WTC11 (cell line): ENCODE measurements around the gene LIN28A. TPM values are rescaled to one million over a fixed set of nuclear protein-coding genes. Genes with fewer than 3 reads are reported as not detected.

Experiments
- ATAC-seq: fragments of 200-7000 bp; cut with Tn5 transposase; 2 replicates; pipeline ENCODE4 v1.10.0; 2021; ENCODE audit warnings: mild to moderate bottlenecking, moderate library complexity
- CTCF ChIA-PET: fragments of 300-600 bp; sonication (Branson Sonifier 250); formaldehyde crosslinking; loops from one replicate; lab custom pipeline; 2021; ENCODE audit warnings: antibody characterized with exemption; lab: Charles Lee
- POLR2A ChIA-PET: fragments of 350-600 bp; sonication (Branson Sonifier 250); formaldehyde crosslinking; loops from one replicate; lab custom pipeline; 2021; ENCODE audit warnings: antibody characterized with exemption; lab: Charles Lee
- DNase-seq: peaks from one replicate; pipeline ENCODE4 v3.0.0; 2021; ENCODE audit warnings: low spot score
- H3K27ac Mint-ChIP-seq: 2 replicates; pipeline ENCODE4 v1.8.0; 2021; ENCODE audit warnings: mixed read lengths
- H3K27me3 Mint-ChIP-seq: 2 replicates; pipeline ENCODE4 v1.8.0; 2021; ENCODE audit warnings: low read depth, mild to moderate bottlenecking, moderate library complexity, mixed read lengths
- H3K36me3 Mint-ChIP-seq: 2 replicates; pipeline ENCODE4 v1.8.0; 2021; ENCODE audit warnings: mixed read lengths
- H3K4me1 Mint-ChIP-seq: 2 replicates; pipeline ENCODE4 v1.8.0; 2022; ENCODE audit warnings: mixed read lengths
- H3K4me3 Mint-ChIP-seq: 2 replicates; pipeline ENCODE4 v1.8.0; 2021; ENCODE audit warnings: mild to moderate bottlenecking, moderate library complexity, mixed read lengths
- H3K9me3 Mint-ChIP-seq: 2 replicates; pipeline ENCODE4 v1.8.0; 2021; ENCODE audit warnings: mixed read lengths
- ATF1 ChIP-seq: sonication (generic); formaldehyde crosslinking; IDR thresholded peaks from 2 replicates; pipeline ENCODE4 v1.8.1; 2023; ENCODE audit warnings: mild to moderate bottlenecking, moderate library complexity, missing genetic modification reagents
- CREB1 ChIP-seq: sonication (generic); formaldehyde crosslinking; IDR thresholded peaks from 2 replicates; pipeline ENCODE4 v1.8.0; 2023; ENCODE audit warnings: mild to moderate bottlenecking, missing genetic modification reagents
- CTCF ChIP-seq: fragments of 200-600 bp; IDR thresholded peaks from 2 replicates; pipeline ENCODE4 v1.8.0; 2022; ENCODE audit warnings: antibody characterized with exemption
- FOXJ3 ChIP-seq: sonication (generic); formaldehyde crosslinking; IDR thresholded peaks from 2 replicates; pipeline ENCODE4 v1.9.0; 2021; ENCODE audit warnings: missing genetic modification reagents, mild to moderate bottlenecking, borderline replicate concordance
- FOXK1 ChIP-seq: sonication (generic); formaldehyde crosslinking; IDR thresholded peaks from 2 replicates; pipeline ENCODE4 v1.8.0; 2022; ENCODE audit warnings: mild to moderate bottlenecking, moderate library complexity, missing genetic modification reagents
- FOXP1 ChIP-seq: sonication (generic); formaldehyde crosslinking; IDR thresholded peaks from 2 replicates; pipeline ENCODE4 v1.8.0; 2022; ENCODE audit warnings: missing genetic modification reagents, mild to moderate bottlenecking, moderate library complexity, borderline replicate concordance
- KAT7 ChIP-seq: sonication (generic); formaldehyde crosslinking; IDR thresholded peaks from 2 replicates; pipeline ENCODE4 v1.8.1; 2023; ENCODE audit warnings: missing genetic modification reagents, mild to moderate bottlenecking, borderline replicate concordance
- MLX ChIP-seq: sonication (generic); formaldehyde crosslinking; IDR thresholded peaks from 2 replicates; pipeline ENCODE4 v1.8.1; 2023; ENCODE audit warnings: mild to moderate bottlenecking, missing genetic modification reagents, moderate library complexity
- MXD4 ChIP-seq: fragments of 250-450 bp; sonication (Bioruptor Pico); IDR thresholded peaks from 2 replicates; pipeline ENCODE4 v1.8.0; 2021; ENCODE audit warnings: mild to moderate bottlenecking, moderate library complexity, borderline replicate concordance
- MYBL2 ChIP-seq: sonication (generic); formaldehyde crosslinking; IDR thresholded peaks from 2 replicates; pipeline ENCODE4 v1.8.1; 2023; ENCODE audit warnings: mild to moderate bottlenecking, moderate library complexity, missing genetic modification reagents
- NFATC4 ChIP-seq: fragments of 250-450 bp; sonication (Bioruptor Pico); IDR thresholded peaks from 2 replicates; pipeline ENCODE4 v1.9.0; 2021; ENCODE audit warnings: mild to moderate bottlenecking
- NFYB ChIP-seq: sonication (generic); formaldehyde crosslinking; conservative IDR thresholded peaks from 2 replicates; pipeline ENCODE4 v1.8.0; 2022; ENCODE audit warnings: low read depth, missing genetic modification reagents
- PRDM15 ChIP-seq: sonication (generic); formaldehyde crosslinking; IDR thresholded peaks from 2 replicates; pipeline ENCODE4 v1.8.0; 2022; ENCODE audit warnings: missing genetic modification reagents
- RELA ChIP-seq: sonication (generic); formaldehyde crosslinking; IDR thresholded peaks from 2 replicates; pipeline ENCODE4 v1.8.1; 2022; ENCODE audit warnings: missing genetic modification reagents, mild to moderate bottlenecking, borderline replicate concordance
- TEAD1 ChIP-seq: sonication (generic); formaldehyde crosslinking; IDR thresholded peaks from 2 replicates; pipeline ENCODE4 v1.8.0; 2022; ENCODE audit warnings: mild to moderate bottlenecking, missing genetic modification reagents
- TEAD4 ChIP-seq: sonication (generic); formaldehyde crosslinking; IDR thresholded peaks from 2 replicates; pipeline ENCODE4 v1.8.0; 2022; ENCODE audit warnings: mild to moderate bottlenecking, missing genetic modification reagents
- TP53 ChIP-seq: sonication (generic); formaldehyde crosslinking; IDR thresholded peaks from 2 replicates; pipeline ENCODE4 v1.8.1; 2023; ENCODE audit warnings: mild to moderate bottlenecking, missing genetic modification reagents
- USF2 ChIP-seq: sonication (generic); formaldehyde crosslinking; IDR thresholded peaks from 2 replicates; pipeline ENCODE4 v1.8.1; 2023; ENCODE audit warnings: mild to moderate bottlenecking, missing genetic modification reagents, moderate library complexity
- ZNF219 ChIP-seq: sonication (generic); formaldehyde crosslinking; IDR thresholded peaks from 2 replicates; pipeline ENCODE4 v1.8.0; 2023; ENCODE audit warnings: missing genetic modification reagents, mild to moderate bottlenecking, borderline replicate concordance
- ZSCAN18 ChIP-seq: fragments of 250-450 bp; sonication (Bioruptor Pico); IDR thresholded peaks from 2 replicates; pipeline ENCODE4 v2.1.2; 2022; ENCODE audit warnings: mild to moderate bottlenecking, moderate library complexity
- total RNA-seq: library from RNA; stranded (reverse); gene quantifications from 3 replicates; pipeline ENCODE4 v1.2.3, GENCODE V29; 2021

The LIN28A gene
- total RNA-seq, 1 experiment from 2014 or later = 1,251 TPM

GRCh38 chr1:26472901-26473845 is 62.6 kb downstream of the LIN28A start (continued):
- no peak for TF ChIP-seq CTCF
- peak; percentile 82 for TF ChIP-seq FOXK1 (CRISPR knock-in tag)
- TF ChIP-seq TEAD1 (CRISPR knock-in tag) = 0 out of 2 replicates have a peak, but pooled peaks have one; percentile 8

GRCh38 chr1:26474818-26475217 is 64.2 kb downstream of the LIN28A start:
- ChIA-PET CTCF (no interaction called here), POLR2A (no interaction called here)

More at GRCh38 chr1:26474818-26475217, 64.2 kb downstream of the LIN28A start:
- ATAC-seq (no peak), DNase-seq (no peak)
- no peaks in the 10 kb centered on the region for H3K9me3 Mint-ChIP-seq
- peaks cover 28% of the 10 kb centered on the region for H3K4me1 Mint-ChIP-seq
- peaks cover 52% of the 10 kb centered on the region for H3K36me3 Mint-ChIP-seq
- no peak for TF ChIP-seq KAT7 (CRISPR knock-in tag)
- no peak for TF ChIP-seq MYBL2 (CRISPR knock-in tag)
- TF ChIP-seq FOXP1 (CRISPR knock-in tag) = no peak
- no peak for TF ChIP-seq RELA (CRISPR knock-in tag)
- TF ChIP-seq ATF1 (CRISPR knock-in tag) = no peak
- TF ChIP-seq PRDM15 = no peak
- no peak for TF ChIP-seq ZSCAN18 (CRISPR knock-in tag)
- no peak for TF ChIP-seq CREB1 (CRISPR knock-in tag)
- no peak for TF ChIP-seq USF2 (CRISPR knock-in tag)
- TF ChIP-seq ZNF219 = no peak
- TF ChIP-seq MLX = no peak
- TF ChIP-seq NFATC4 (CRISPR knock-in tag) = no peak
- TF ChIP-seq FOXJ3 (CRISPR knock-in tag) = no peak
- no peak for TF ChIP-seq TEAD4 (CRISPR knock-in tag)
- TF ChIP-seq NFYB (CRISPR knock-in tag) = no peak
- no peak for TF ChIP-seq TP53 (CRISPR knock-in tag)
- no peak for TF ChIP-seq MXD4 (CRISPR knock-in tag)
- H3K4me3 Mint-ChIP-seq = peak overlapping the region; percentile 89
- H3K27me3 Mint-ChIP-seq = no peaks in the 10 kb centered on the region; the same call in 1 of the 2 replicates
- H3K27ac Mint-ChIP-seq = peak overlapping the region; percentile 27; the same call in 1 of the 2 replicates
